HepG2 (cell line): Measurements from ENCODE around the gene MTX3. TPM values are rescaled to one million over a fixed set of nuclear protein-coding genes. Genes with fewer than 3 reads are reported as not detected.

ENCODE experiments used
- ATAC-seq: fragments of 200-7000 bp; cut with Tn5 transposase; 3 replicates; pipeline ENCODE4 v1.9.1; 2020; ENCODE audit warnings: mild to moderate bottlenecking, moderate library complexity
- BruUV-seq: library from RNA; stranded (reverse); fragments of 400-500 nt; replicated peaks from 2 replicates; lab custom pipeline; 2021; lab: Mats Ljungman, UMichigan
- CTCF ChIA-PET: fragments of 300-600 bp; formaldehyde crosslinking; extraction: SDS; loops from one replicate; lab custom pipeline; 2021; ENCODE audit warnings: low total read pairs, inconsistent platforms, low intra/inter-chr PET ratio; lab: Yijun Ruan, JAX
- POLR2A ChIA-PET: fragments of 350-600 bp; sonication (Branson Sonifier 250); formaldehyde crosslinking; loops from one replicate; lab custom pipeline; 2020; ENCODE audit warnings: antibody characterized with exemption, inconsistent platforms; lab: Yijun Ruan, JAX
- DNase-seq: peaks from one replicate; pipeline ENCODE4 v3.0.0-alpha.2; 2015; ENCODE audit warnings: low spot score
- FAIRE-seq: peaks from 3 replicates; lab custom pipeline; 2011; peaks lifted over from hg19 to GRCh38; lab: Jason Lieb, UNC
- H2AFZ ChIP-seq: one replicate; pipeline ENCODE4 v1.6.1; 2011; ENCODE audit warnings: low read length, inconsistent platforms
- H3K27ac ChIP-seq: fragments of 300-600 bp; 3 replicates; pipeline ENCODE4 v1.8.0; 2011; ENCODE audit warnings: mixed run types, mild to moderate bottlenecking, mixed read lengths, low read length, inconsistent platforms; ENCODE audit not compliant: insufficient read depth; ENCODE audit errors: extremely low read length
- H3K27me3 ChIP-seq, 2 experiments: fragments of 200-600 bp in 1 of 2; 2 replicates in 1 of 2; 3 replicates in 1 of 2; pipeline versions ENCODE4 v1.6.0 to v1.8.0; 2011; ENCODE audit warnings: low read length in 2 of 2, mild to moderate bottlenecking in 2 of 2, moderate library complexity in 2 of 2, inconsistent platforms in 1 of 2; ENCODE audit not compliant: insufficient read depth in 2 of 2, control insufficient read depth in 1 of 2
- H3K36me3 ChIP-seq, 2 experiments: fragments of 200-600 bp in 1 of 2; replicated peaks in 1 of 2; 2 replicates in 1 of 2; 3 replicates in 1 of 2; pipeline versions ENCODE4 v1.5.1 to v1.8.0; 2011; ENCODE audit warnings: low read length in 2 of 2, inconsistent platforms in 1 of 2; ENCODE audit not compliant: insufficient read depth in 2 of 2, control insufficient read depth in 1 of 2
- H3K4me1 ChIP-seq: 2 replicates; pipeline ENCODE4 v1.5.1; 2012; ENCODE audit warnings: low read length, inconsistent platforms; ENCODE audit not compliant: insufficient read depth
- H3K4me2 ChIP-seq: 2 replicates; pipeline ENCODE4 v1.6.0; 2011; ENCODE audit warnings: low read depth, low read length, inconsistent platforms
- H3K4me3 ChIP-seq, 3 experiments: fragments of 200-600 bp in 1 of 3; sonication (generic), shearing (Covaris generic) in 1 of 3; replicated peaks in 1 of 3; 2 replicates each; pipeline ENCODE4 v1.5.1; 2011 to 2016; ENCODE audit warnings: low read length in 3 of 3, inconsistent platforms in 2 of 3, low read depth in 2 of 3, mild to moderate bottlenecking in 2 of 3, control low read depth in 1 of 3, mixed read lengths in 1 of 3; ENCODE audit not compliant: insufficient read depth in 1 of 3
- H3K79me2 ChIP-seq: one replicate; pipeline ENCODE4 v1.6.1; 2011; ENCODE audit warnings: low read length, inconsistent platforms; ENCODE audit not compliant: insufficient read depth
- H3K9ac ChIP-seq: 2 replicates; pipeline ENCODE4 v1.6.0; 2011; ENCODE audit warnings: mild to moderate bottlenecking, low read depth, low read length, inconsistent platforms; ENCODE audit not compliant: insufficient read depth
- H3K9me3 ChIP-seq: 2 replicates; pipeline ENCODE4 v1.5.1; 2012; ENCODE audit warnings: mild to moderate bottlenecking, low read length
- H4K20me1 ChIP-seq: 2 replicates; pipeline ENCODE4 v1.6.0; 2011; ENCODE audit warnings: inconsistent platforms, mild to moderate bottlenecking, low read length, moderate library complexity; ENCODE audit not compliant: insufficient read depth
- AGO1 ChIP-seq: fragments of 200-400 bp; formaldehyde crosslinking; IDR thresholded peaks from 2 replicates; pipeline ENCODE4 v1.6.1; 2017; ENCODE audit warnings: mild to moderate bottlenecking, low read depth, low read length, moderate library complexity; ENCODE audit not compliant: poor library complexity, severe bottlenecking
- NPAS2 ChIP-seq: sonication (generic); formaldehyde crosslinking; IDR thresholded peaks from 2 replicates; pipeline ENCODE4 v1.8.0; 2022; ENCODE audit warnings: mild to moderate bottlenecking, missing genetic modification reagents, borderline replicate concordance
- RERE ChIP-seq: IDR thresholded peaks from 2 replicates; pipeline ENCODE4 v1.6.1; 2016; ENCODE audit warnings: low read depth, missing genetic modification reagents, missing compliant biosample characterization
- SP5 ChIP-seq: IDR thresholded peaks from 2 replicates; pipeline ENCODE4 v1.6.1; 2016; ENCODE audit warnings: low read depth, borderline replicate concordance
- SPEN ChIP-seq: sonication (generic); formaldehyde crosslinking; IDR thresholded peaks from 2 replicates; pipeline ENCODE4 v1.5.1; 2020; ENCODE audit warnings: low read depth, mild to moderate bottlenecking, missing genetic modification reagents
- ZBTB43 ChIP-seq: sonication (generic); formaldehyde crosslinking; conservative IDR thresholded peaks from 2 replicates; pipeline ENCODE4 v1.4.0; 2020; ENCODE audit warnings: missing genetic modification reagents
- ZBTB49 ChIP-seq: sonication (generic); formaldehyde crosslinking; IDR thresholded peaks from 2 replicates; pipeline ENCODE4 v1.4.0; 2020; ENCODE audit warnings: missing genetic modification reagents, borderline replicate concordance
- ZNF562 ChIP-seq: sonication (generic); formaldehyde crosslinking; IDR thresholded peaks from 2 replicates; pipeline ENCODE4 v1.8.0; 2022; ENCODE audit warnings: missing genetic modification reagents, borderline replicate concordance
- ZNF878 ChIP-seq: sonication (generic); formaldehyde crosslinking; IDR thresholded peaks from 2 replicates; pipeline ENCODE4 v1.8.1; 2023; ENCODE audit warnings: mild to moderate bottlenecking, missing genetic modification reagents, moderate library complexity
- WGBS: methylation state at CpG from one replicate; pipeline ENCODE4 v1.1.6; 2017; ENCODE audit warnings: low lambda C conversion rate; 5-methylcytosine and 5-hydroxymethylcytosine counted together
- in situ Hi-C: cut with HindIII; loops from 2 replicates; pipeline ENCODE4 v1.10.0; 2017; ENCODE audit warnings: low pct_unique_long_range_greater_than_20kb; ENCODE audit not compliant: extremely low pct_ligation_motif_present
- intact Hi-C: fragments of 100-400 bp; cut with micrococcal nuclease; formaldehyde crosslinking; loops from one replicate; pipeline ENCODE4 v1.10.0; 2022; ENCODE audit not compliant: unreplicated experiment
- polyA plus RNA-seq, 8 experiments: library from polyadenylated mRNA; depleted of rRNA in 3 of 8; stranded (reverse) in 7 of 8; unstranded in 1 of 8; fragments of >200 nt; fragmentation: Illumina TruSeq in 4 of 8; extraction: Trizol in 4 of 8; gene quantifications; 2 replicates each; pipeline versions ENCODE4 v1.2.1 to v1.2.3, GENCODE V29; 2011 to 2016; ENCODE audit warnings: low read depth in 4 of 8, missing spikeins in 1 of 8, mixed read lengths in 1 of 8; ENCODE audit not compliant: insufficient read depth in 1 of 8
- total RNA-seq, 5 experiments: library from RNA; depleted of rRNA; stranded (reverse); fragments of >200 nt; fragmentation: Illumina TruSeq; extraction: Trizol; gene quantifications; 2 replicates each; pipeline ENCODE4 v1.2.3, GENCODE V29; 2016; ENCODE audit warnings: low read depth in 1 of 5

Gene MTX3
- total and polyA plus RNA-seq, 2 of the 13 experiments (the other 11 are each of a cell fraction or from before 2014, with no cell fraction given): 9.9 to 16.7 TPM

- no peak for TF ChIP-seq RERE (CRISPR knock-in tag)
- no peak for TF ChIP-seq NPAS2 (CRISPR knock-in tag)
- no peak for TF ChIP-seq ZBTB43 (CRISPR knock-in tag)
These were observed 44.1 kb upstream of the MTX3 start, which contains the start of gene THBS4 (continued) for GRCh38 chr5:80034962-80035821.

- H3K27me3 ChIP-seq: peaks cover 0 to 17% of the 10 kb centered on the region in 2 experiments; a peak in 2 of 5 replicates
- no peak for TF ChIP-seq AGO1
- TF ChIP-seq ZNF562 (CRISPR knock-in tag): no peak
- TF ChIP-seq SP5 (CRISPR knock-in tag): no peak
- TF ChIP-seq ZNF878 (CRISPR knock-in tag): no peak
- TF ChIP-seq SPEN (CRISPR knock-in tag): no peak
- TF ChIP-seq ZBTB49 (CRISPR knock-in tag): no peak
These were observed 43.5 kb upstream of the MTX3 start for GRCh38 chr5:80034559-80034958.

More at GRCh38 chr5:80034559-80034958, 43.5 kb upstream of the MTX3 start:
- Histone ChIP-seq H2AFZ (no peak overlapping the region), H3K9ac (no peak overlapping the region), H3K9me3 (no peaks in the 10 kb centered on the region), H3K79me2 (no peaks in the 10 kb centered on the region), H3K4me1 (no peaks in the 10 kb centered on the region), H3K4me3 (no peak overlapping the region), H4K20me1 (no peaks in the 10 kb centered on the region), H3K4me2 (no peak overlapping the region), H3K36me3 (no peaks in the 10 kb centered on the region), H3K27ac (no peak overlapping the region)
- BruUV-seq: no TSS peak
- intact Hi-C loops: no loop called here
- FAIRE-seq: no peak
- ATAC-seq: no peak
- WGBS: 46% methylated on average over 8 of the region's 8 CpGs
- in situ Hi-C loops: no loop called here
- no peak for DNase-seq
- CTCF ChIA-PET: no interaction called here
- POLR2A ChIA-PET: no interaction called here
